Measurements from ENCODE around the gene MMP10.

The MMP10 gene

GRCh38 chr11:102784380-102784779 lies 4.0 kb upstream of the MMP10 start:
- Histone ChIP-seq H3K4me1 (ENCODE audit: control insufficient read depth in 5 of 5, insufficient read depth in 5 of 5, low read length in 5 of 5) (no peaks in the 10 kb centered on the region), H3K27ac (ENCODE audit: low read depth, low read length) (no peak overlapping the region), H3K27me3 (ENCODE audit: control insufficient read depth in 5 of 5, insufficient read depth in 4 of 5, low read length in 5 of 5) (peaks cover 0 to under 1% (median 0%) of the 10 kb centered on the region in 5 donors), H3K9me3 (ENCODE audit: control insufficient read depth in 5 of 5, low read length in 5 of 5) (no peaks in the 10 kb centered on the region), H3K9ac (ENCODE audit: low read length in 5 of 5) (no peak overlapping the region), H3K36me3 (ENCODE audit: control insufficient read depth in 5 of 5, insufficient read depth in 5 of 5, low read length in 5 of 5) (no peaks in the 10 kb centered on the region), H3K4me3 (ENCODE audit: low read depth in 1 of 5, low read length in 5 of 5) (no peak overlapping the region)

DNA sequence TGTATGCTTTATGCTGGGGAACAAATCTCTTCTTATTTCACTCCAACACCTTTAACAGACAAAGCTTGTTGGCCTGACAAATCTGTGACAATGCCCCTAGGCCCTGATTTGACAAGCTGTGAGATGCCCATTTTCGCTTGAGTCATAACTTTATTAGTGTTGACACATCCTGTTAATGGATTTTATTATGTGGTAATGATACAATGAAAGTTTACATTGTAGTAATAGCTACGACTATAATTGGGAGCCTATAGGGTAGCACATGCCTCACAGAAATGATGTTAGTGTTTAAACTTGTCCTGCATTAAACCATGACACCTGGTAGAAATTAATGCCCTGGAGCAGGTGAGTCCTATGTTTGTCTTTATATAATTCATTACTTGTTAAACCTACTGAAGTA lies 3.3 kb upstream of the MMP10 start:
- no peak overlapping the region for H3K9ac ChIP-seq (ENCODE audit: low read length in 5 of 5)
- H3K27ac ChIP-seq (ENCODE audit: low read depth, low read length): no peak overlapping the region
- H3K4me1 ChIP-seq (ENCODE audit: control insufficient read depth in 5 of 5, insufficient read depth in 5 of 5, low read length in 5 of 5): no peaks in the 10 kb centered on the region
- H3K36me3 ChIP-seq (ENCODE audit: control insufficient read depth in 5 of 5, insufficient read depth in 5 of 5, low read length in 5 of 5): no peaks in the 10 kb centered on the region
- H3K4me3 ChIP-seq (ENCODE audit: low read depth in 1 of 5, low read length in 5 of 5): no peak overlapping the region
- H3K27me3 ChIP-seq (ENCODE audit: control insufficient read depth in 5 of 5, insufficient read depth in 4 of 5, low read length in 5 of 5): no peaks in the 10 kb centered on the region
- no peaks in the 10 kb centered on the region for H3K9me3 ChIP-seq (ENCODE audit: control insufficient read depth in 5 of 5, low read length in 5 of 5)

GRCh38 chr11:102783016-102783415 lies 2.6 kb upstream of the MMP10 start:
- Histone ChIP-seq H3K4me1 (ENCODE audit: control insufficient read depth in 5 of 5, insufficient read depth in 5 of 5, low read length in 5 of 5) (no peaks in the 10 kb centered on the region), H3K27ac (ENCODE audit: low read depth, low read length) (no peak overlapping the region)

DNA sequence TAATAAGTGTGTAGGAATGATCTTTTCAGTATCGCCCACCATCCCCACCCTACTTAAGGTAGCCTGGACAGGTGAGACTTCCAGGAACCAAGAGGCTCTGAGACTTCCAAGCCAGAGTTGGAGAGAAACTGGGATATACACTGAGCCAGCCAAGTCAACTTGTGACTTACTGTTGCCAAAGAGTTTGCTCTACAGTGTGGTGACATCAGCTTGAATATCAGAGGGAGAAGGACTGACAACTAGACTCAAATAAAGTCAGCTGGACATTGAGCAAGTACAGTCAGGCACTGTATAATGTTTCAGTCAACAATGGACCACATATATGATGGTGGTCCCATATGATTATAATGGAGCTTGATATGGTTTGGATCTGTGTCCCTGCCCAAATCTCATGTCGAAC lies 1.2 kb upstream of the MMP10 start:
- no peak overlapping the region for H3K9ac ChIP-seq (ENCODE audit: low read length in 5 of 5)
- no peaks in the 10 kb centered on the region for H3K36me3 ChIP-seq (ENCODE audit: control insufficient read depth in 5 of 5, insufficient read depth in 5 of 5, low read length in 5 of 5)
- no peak overlapping the region for H3K27ac ChIP-seq (ENCODE audit: low read depth, low read length)
- H3K27me3 ChIP-seq (ENCODE audit: control insufficient read depth in 5 of 5, insufficient read depth in 4 of 5, low read length in 5 of 5): no peaks in the 10 kb centered on the region
- H3K4me3 ChIP-seq (ENCODE audit: low read depth in 1 of 5, low read length in 5 of 5): no peak overlapping the region
- no peaks in the 10 kb centered on the region for H3K4me1 ChIP-seq (ENCODE audit: control insufficient read depth in 5 of 5, insufficient read depth in 5 of 5, low read length in 5 of 5)
- no peaks in the 10 kb centered on the region for H3K9me3 ChIP-seq (ENCODE audit: control insufficient read depth in 5 of 5, low read length in 5 of 5)

More at GRCh38 chr11:102783016-102783415, 2.6 kb upstream of the MMP10 start:
- H3K9me3 ChIP-seq (ENCODE audit: control insufficient read depth in 5 of 5, low read length in 5 of 5): no peaks in the 10 kb centered on the region
- H3K27me3 ChIP-seq (ENCODE audit: control insufficient read depth in 5 of 5, insufficient read depth in 4 of 5, low read length in 5 of 5): no peaks in the 10 kb centered on the region
- no peaks in the 10 kb centered on the region for H3K36me3 ChIP-seq (ENCODE audit: control insufficient read depth in 5 of 5, insufficient read depth in 5 of 5, low read length in 5 of 5)
- no peak overlapping the region for H3K9ac ChIP-seq (ENCODE audit: low read length in 5 of 5)
- no peak overlapping the region for H3K4me3 ChIP-seq (ENCODE audit: low read depth in 1 of 5, low read length in 5 of 5)

- Histone ChIP-seq H3K4me1 (ENCODE audit: control insufficient read depth in 5 of 5, insufficient read depth in 5 of 5, low read length in 5 of 5) (peaks cover 0 to 2% (median 0%) of the 10 kb centered on the region in 5 donors), H3K27ac (ENCODE audit: low read depth, low read length) (no peak overlapping the region), H3K4me3 (ENCODE audit: low read depth in 1 of 5, low read length in 5 of 5) (no peak overlapping the region), H3K27me3 (ENCODE audit: control insufficient read depth in 5 of 5, insufficient read depth in 4 of 5, low read length in 5 of 5) (no peaks in the 10 kb centered on the region), H3K9me3 (ENCODE audit: control insufficient read depth in 5 of 5, low read length in 5 of 5) (no peaks in the 10 kb centered on the region), H3K36me3 (ENCODE audit: control insufficient read depth in 5 of 5, insufficient read depth in 5 of 5, low read length in 5 of 5) (no peaks in the 10 kb centered on the region), H3K9ac (ENCODE audit: low read length in 5 of 5) (no peak overlapping the region)
Observed at GRCh38 chr11:102776454-102776853, 4.0 kb downstream of the MMP10 start.

GRCh38 chr11:102773386-102773785 lies 7.0 kb downstream of the MMP10 start:
- Histone ChIP-seq H3K4me3 (ENCODE audit: low read depth in 1 of 5, low read length in 5 of 5) (no peak overlapping the region), H3K9ac (ENCODE audit: low read length in 5 of 5) (no peak overlapping the region), H3K27ac (ENCODE audit: low read depth, low read length) (no peak overlapping the region), H3K4me1 (ENCODE audit: control insufficient read depth in 5 of 5, insufficient read depth in 5 of 5, low read length in 5 of 5) (peaks cover 0 to 6% (median 0%) of the 10 kb centered on the region in 5 donors), H3K9me3 (ENCODE audit: control insufficient read depth in 5 of 5, low read length in 5 of 5) (no peaks in the 10 kb centered on the region), H3K36me3 (ENCODE audit: control insufficient read depth in 5 of 5, insufficient read depth in 5 of 5, low read length in 5 of 5) (no peaks in the 10 kb centered on the region), H3K27me3 (ENCODE audit: control insufficient read depth in 5 of 5, insufficient read depth in 4 of 5, low read length in 5 of 5) (no peaks in the 10 kb centered on the region)

DNA sequence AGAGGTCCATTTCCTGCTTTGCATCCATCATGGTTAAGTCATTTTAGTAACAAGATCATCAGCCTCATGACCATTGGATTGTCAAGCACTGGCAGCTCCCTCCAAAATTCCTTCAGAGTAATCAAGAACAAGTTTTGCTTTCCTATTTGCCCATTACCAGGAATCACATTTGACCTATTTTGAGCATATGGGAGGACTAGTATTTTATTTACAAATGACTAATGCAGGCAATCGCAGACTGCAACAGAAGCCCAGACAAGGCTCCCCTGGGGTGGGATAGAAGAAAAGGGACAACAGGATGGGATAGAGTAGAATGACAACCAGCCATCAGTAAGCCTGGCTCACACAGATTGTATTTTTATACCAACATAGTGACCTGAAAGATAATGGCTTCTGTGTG lies 9.1 kb downstream of the MMP10 start:
- no peaks in the 10 kb centered on the region for H3K36me3 ChIP-seq (ENCODE audit: control insufficient read depth in 5 of 5, insufficient read depth in 5 of 5, low read length in 5 of 5)
- H3K9ac ChIP-seq (ENCODE audit: low read length in 5 of 5): no peak overlapping the region
- H3K27ac ChIP-seq (ENCODE audit: low read depth, low read length): no peak overlapping the region
- H3K4me3 ChIP-seq (ENCODE audit: low read depth in 1 of 5, low read length in 5 of 5): no peak overlapping the region
- H3K27me3 ChIP-seq (ENCODE audit: control insufficient read depth in 5 of 5, insufficient read depth in 4 of 5, low read length in 5 of 5): peaks cover 0 to 4% (median 0%) of the 10 kb centered on the region in 5 donors
- no peaks in the 10 kb centered on the region for H3K9me3 ChIP-seq (ENCODE audit: control insufficient read depth in 5 of 5, low read length in 5 of 5)
- H3K4me1 ChIP-seq (ENCODE audit: control insufficient read depth in 5 of 5, insufficient read depth in 5 of 5, low read length in 5 of 5): peaks cover 0 to 6% (median 0%) of the 10 kb centered on the region in 5 donors

DNA sequence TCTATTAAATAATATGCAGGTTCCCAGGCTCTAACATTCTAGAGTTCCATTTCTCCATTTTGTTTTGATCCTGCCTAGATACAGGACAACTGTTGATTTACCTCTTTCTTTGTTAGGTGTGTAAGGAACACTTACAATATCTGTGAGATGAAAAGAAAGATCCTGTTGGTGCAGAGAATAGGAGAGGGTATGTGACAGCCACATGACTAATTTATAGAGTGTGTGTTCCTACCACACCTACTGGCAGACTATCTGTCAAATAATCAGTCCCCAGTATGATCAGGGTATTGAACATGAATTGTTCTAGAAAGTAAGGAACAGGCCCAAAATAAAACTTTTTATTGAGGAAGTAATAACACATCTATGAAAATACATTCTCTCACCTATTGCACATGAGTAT lies 10.2 kb downstream of the MMP10 start:
- Histone ChIP-seq H3K4me3 (ENCODE audit: low read depth in 1 of 5, low read length in 5 of 5) (no peak overlapping the region), H3K27me3 (ENCODE audit: control insufficient read depth in 5 of 5, insufficient read depth in 4 of 5, low read length in 5 of 5) (peaks cover 0 to 8% (median 0%) of the 10 kb centered on the region in 5 donors), H3K4me1 (ENCODE audit: control insufficient read depth in 5 of 5, insufficient read depth in 5 of 5, low read length in 5 of 5) (peaks cover 0 to 6% (median 0%) of the 10 kb centered on the region in 5 donors), H3K36me3 (ENCODE audit: control insufficient read depth in 5 of 5, insufficient read depth in 5 of 5, low read length in 5 of 5) (no peaks in the 10 kb centered on the region), H3K27ac (ENCODE audit: low read depth, low read length) (no peak overlapping the region), H3K9me3 (ENCODE audit: control insufficient read depth in 5 of 5, low read length in 5 of 5) (no peaks in the 10 kb centered on the region), H3K9ac (ENCODE audit: low read length in 5 of 5) (no peak overlapping the region)

- Histone ChIP-seq H3K36me3 (ENCODE audit: control insufficient read depth in 5 of 5, insufficient read depth in 5 of 5, low read length in 5 of 5) (no peaks in the 10 kb centered on the region), H3K9me3 (ENCODE audit: control insufficient read depth in 5 of 5, low read length in 5 of 5) (no peaks in the 10 kb centered on the region), H3K27me3 (ENCODE audit: control insufficient read depth in 5 of 5, insufficient read depth in 4 of 5, low read length in 5 of 5) (peaks cover 0 to 8% (median 0%) of the 10 kb centered on the region in 5 donors), H3K27ac (ENCODE audit: low read depth, low read length) (no peak overlapping the region), H3K4me1 (ENCODE audit: control insufficient read depth in 5 of 5, insufficient read depth in 5 of 5, low read length in 5 of 5) (peaks cover 0 to 6% (median 0%) of the 10 kb centered on the region in 5 donors), H3K9ac (ENCODE audit: low read length in 5 of 5) (no peak overlapping the region), H3K4me3 (ENCODE audit: low read depth in 1 of 5, low read length in 5 of 5) (no peak overlapping the region)
Observed at GRCh38 chr11:102767800-102768199, 12.6 kb downstream of the MMP10 start.

- Histone ChIP-seq H3K4me1 (ENCODE audit: control insufficient read depth in 5 of 5, insufficient read depth in 5 of 5, low read length in 5 of 5) (peaks cover 0 to 10% (median 0%) of the 10 kb centered on the region in 5 donors), H3K4me3 (ENCODE audit: low read depth in 1 of 5, low read length in 5 of 5) (no peak overlapping the region), H3K9me3 (ENCODE audit: control insufficient read depth in 5 of 5, low read length in 5 of 5) (no peaks in the 10 kb centered on the region), H3K9ac (ENCODE audit: low read length in 5 of 5) (no peak overlapping the region), H3K27ac (ENCODE audit: low read depth, low read length) (no peak overlapping the region), H3K27me3 (ENCODE audit: control insufficient read depth in 5 of 5, insufficient read depth in 4 of 5, low read length in 5 of 5) (peaks cover 0 to 10% (median 0%) of the 10 kb centered on the region in 5 donors), H3K36me3 (ENCODE audit: control insufficient read depth in 5 of 5, insufficient read depth in 5 of 5, low read length in 5 of 5) (no peaks in the 10 kb centered on the region)
Observed at GRCh38 chr11:102763440-102763839, 17.0 kb downstream of the MMP10 start.

DNA sequence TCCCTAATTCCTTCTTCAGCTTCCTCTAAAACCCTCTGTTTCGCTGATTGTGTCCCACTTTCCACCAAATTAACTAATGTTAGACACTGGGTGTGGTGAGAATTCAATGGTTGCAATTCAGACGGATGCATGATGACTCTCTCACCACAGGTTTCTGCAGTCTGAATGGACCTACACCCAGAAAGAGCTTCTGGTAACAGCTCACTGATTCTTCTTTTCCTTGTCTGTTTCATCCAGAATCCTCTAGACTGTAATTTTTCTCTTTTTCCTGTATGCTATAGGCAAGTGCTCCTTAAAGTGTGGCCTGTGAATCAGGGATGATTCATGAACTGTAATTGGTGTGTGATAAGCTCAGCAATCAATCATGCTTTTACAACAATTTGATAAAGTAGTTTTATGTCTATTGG lies 18.1 kb downstream of the MMP10 start:
- H3K36me3 ChIP-seq (ENCODE audit: control insufficient read depth in 5 of 5, insufficient read depth in 5 of 5, low read length in 5 of 5): no peaks in the 10 kb centered on the region
- H3K27me3 ChIP-seq (ENCODE audit: control insufficient read depth in 5 of 5, insufficient read depth in 4 of 5, low read length in 5 of 5): peaks cover 0 to 7% (median 0%) of the 10 kb centered on the region in 5 donors
- no peak overlapping the region for H3K27ac ChIP-seq (ENCODE audit: low read depth, low read length)
- peaks cover 0 to 16% (median 3%) of the 10 kb centered on the region in 5 donors for H3K4me1 ChIP-seq (ENCODE audit: control insufficient read depth in 5 of 5, insufficient read depth in 5 of 5, low read length in 5 of 5)
- H3K9me3 ChIP-seq (ENCODE audit: control insufficient read depth in 5 of 5, low read length in 5 of 5): no peaks in the 10 kb centered on the region
- H3K4me3 ChIP-seq (ENCODE audit: low read depth in 1 of 5, low read length in 5 of 5): no peak overlapping the region
- no peak overlapping the region for H3K9ac ChIP-seq (ENCODE audit: low read length in 5 of 5)

All from subcutaneous abdominal adipose tissue (tissue), 5 donors.